ENCODE results near the gene MRAP2. TPM values are rescaled to one million over a fixed set of nuclear protein-coding genes. Genes with fewer than 3 reads are reported as not detected.
"Not testable (repeated sequence)": the region's sequence is repeated elsewhere in the genome, so short reads cannot be mapped to it uniquely, and the experiment has no call there.

The MRAP2 gene
- total RNA-seq, 3 donors from 2014 or later, result 0.16 to 9.4 (median 0.33) TPM

DNA sequence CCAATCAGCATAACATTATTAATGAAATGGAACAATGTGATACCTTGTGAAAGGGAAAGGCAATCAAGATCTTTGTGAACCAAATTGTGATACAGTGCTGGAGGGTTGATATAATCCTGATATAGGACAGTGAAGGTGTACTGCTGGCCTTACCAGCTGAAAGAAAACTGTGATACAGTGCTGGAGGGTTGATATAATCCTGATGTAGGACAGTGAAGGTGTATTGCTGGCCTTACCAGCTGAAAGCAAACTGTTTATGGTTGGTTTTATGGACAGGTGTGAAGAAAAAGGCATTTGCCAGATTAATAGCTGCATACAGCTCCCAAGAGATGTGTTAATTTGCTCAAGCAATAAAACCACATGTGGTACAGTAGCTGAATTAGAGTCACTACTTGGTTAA lies 73.9 kb downstream of the MRAP2 start:
- Histone ChIP-seq H3K9me3 (peaks cover 0 to 6% of the 10 kb centered on the region in 2 donors), H3K36me3 (no peaks in the 10 kb centered on the region), H3K4me1 (no peaks in the 10 kb centered on the region), H3K27me3 (no peaks in the 10 kb centered on the region), H3K4me3 (no peak overlapping the region), H3K27ac (no peak overlapping the region)
- no peak for DNase-seq (ENCODE audit: low spot score in 2 of 2)
- TF ChIP-seq, protein P1, sequence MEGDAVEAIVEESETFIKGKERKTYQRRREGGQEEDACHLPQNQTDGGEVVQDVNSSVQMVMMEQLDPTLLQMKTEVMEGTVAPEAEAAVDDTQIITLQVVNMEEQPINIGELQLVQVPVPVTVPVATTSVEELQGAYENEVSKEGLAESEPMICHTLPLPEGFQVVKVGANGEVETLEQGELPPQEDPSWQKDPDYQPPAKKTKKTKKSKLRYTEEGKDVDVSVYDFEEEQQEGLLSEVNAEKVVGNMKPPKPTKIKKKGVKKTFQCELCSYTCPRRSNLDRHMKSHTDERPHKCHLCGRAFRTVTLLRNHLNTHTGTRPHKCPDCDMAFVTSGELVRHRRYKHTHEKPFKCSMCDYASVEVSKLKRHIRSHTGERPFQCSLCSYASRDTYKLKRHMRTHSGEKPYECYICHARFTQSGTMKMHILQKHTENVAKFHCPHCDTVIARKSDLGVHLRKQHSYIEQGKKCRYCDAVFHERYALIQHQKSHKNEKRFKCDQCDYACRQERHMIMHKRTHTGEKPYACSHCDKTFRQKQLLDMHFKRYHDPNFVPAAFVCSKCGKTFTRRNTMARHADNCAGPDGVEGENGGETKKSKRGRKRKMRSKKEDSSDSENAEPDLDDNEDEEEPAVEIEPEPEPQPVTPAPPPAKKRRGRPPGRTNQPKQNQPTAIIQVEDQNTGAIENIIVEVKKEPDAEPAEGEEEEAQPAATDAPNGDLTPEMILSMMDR (IDR thresholded peaks at IDR 0.05), result no peak
- TF ChIP-seq POLR2AphosphoS5 (IDR thresholded peaks at IDR 0.05) (no peak), POLR2A (IDR thresholded peaks at IDR 0.05) (no peak)
- intact Hi-C loops (cut with DNase I; ENCODE audit: low total_unique reads), result no loop called here

DNA sequence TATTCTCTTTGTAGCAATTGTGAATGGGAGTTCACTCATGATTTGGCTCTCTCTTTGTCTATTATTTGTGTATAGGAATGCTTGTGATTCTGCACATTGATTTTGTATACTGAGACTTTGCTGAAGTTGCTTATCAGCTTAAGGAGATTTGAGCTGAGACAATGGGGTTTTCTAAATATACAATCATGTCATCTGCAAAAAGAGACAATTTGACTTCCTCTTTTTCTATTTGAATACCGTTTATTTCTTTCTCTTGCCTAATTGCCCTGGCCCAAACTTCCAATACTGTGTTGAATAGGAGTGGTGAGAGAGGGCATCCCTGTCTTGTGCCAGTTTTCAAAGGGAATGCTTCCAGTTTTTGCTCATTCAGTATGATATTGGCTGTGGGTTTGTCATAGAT lies 77.8 kb downstream of the MRAP2 start:
- H3K9me3 ChIP-seq; DNase-seq (ENCODE audit: low spot score in 2 of 2); intact Hi-C loops (cut with DNase I; ENCODE audit: low total_unique reads); H3K4me3 ChIP-seq; H3K4me1 ChIP-seq; H3K36me3 ChIP-seq; H3K27ac ChIP-seq; H3K27me3 ChIP-seq: not testable (repeated sequence)

DNA sequence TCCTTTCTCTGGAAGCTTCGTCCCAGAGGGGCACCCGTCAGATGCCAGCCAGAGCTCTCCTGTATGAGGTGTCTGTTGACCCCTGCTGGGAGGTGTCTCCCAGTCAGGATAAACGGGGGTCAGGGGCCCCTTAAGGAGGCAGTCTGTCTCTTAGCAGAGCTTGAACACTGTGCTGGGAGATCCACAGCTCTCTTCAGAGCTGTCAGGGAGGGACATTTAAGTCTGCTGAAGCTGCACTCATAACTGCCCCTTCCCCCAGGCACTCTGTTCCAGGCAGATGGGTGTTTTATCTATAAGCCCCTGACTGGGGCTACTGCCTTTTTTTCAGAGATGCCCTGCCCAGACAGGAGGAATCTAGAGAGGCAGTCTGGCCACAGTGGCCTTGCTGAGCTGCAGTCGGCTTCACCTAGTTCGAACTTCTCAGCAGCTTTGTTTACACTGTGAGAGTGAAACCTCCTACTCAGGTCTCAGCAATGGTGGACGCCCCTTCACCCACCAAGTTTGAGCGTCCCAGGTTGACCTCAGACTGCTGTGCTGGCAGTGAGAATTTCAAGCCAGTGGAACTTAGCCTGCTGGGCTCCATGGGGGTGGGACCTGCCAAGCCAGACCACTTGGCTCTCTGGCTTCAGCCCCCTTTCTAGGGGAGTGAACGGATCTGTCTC lies 81.5 kb downstream of the MRAP2 start:
- not testable (repeated sequence) for DNase-seq (ENCODE audit: low spot score in 2 of 2); H3K27me3 ChIP-seq; H3K4me1 ChIP-seq; H3K27ac ChIP-seq; H3K4me3 ChIP-seq; H3K36me3 ChIP-seq; H3K9me3 ChIP-seq
- intact Hi-C loops (cut with DNase I; ENCODE audit: low total_unique reads), result loop anchor here (5.0 kb wide), 1 partner anchor 1547 kb away; no protein-coding TSS in a partner anchor

DNA sequence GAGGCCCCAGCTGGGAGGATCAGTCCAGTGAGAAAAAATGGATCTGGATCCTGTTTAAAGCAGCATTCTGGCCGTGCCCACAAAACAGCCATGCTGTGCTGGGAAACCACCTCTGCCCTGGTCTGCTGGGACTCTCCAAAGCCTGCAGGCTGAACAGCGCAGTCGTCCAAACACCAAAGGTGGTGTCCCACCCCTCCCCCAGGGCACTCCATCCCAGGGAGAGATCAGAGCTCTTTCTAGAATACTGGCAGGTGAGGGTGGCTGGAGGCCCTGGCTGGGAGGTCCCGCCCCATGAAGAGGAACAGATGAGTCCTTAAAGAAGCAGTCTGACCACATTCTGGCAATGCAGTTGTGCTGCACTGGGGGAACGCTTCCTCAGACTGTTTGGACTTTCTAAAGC lies 84.6 kb downstream of the MRAP2 start:
- intact Hi-C loops (cut with DNase I; ENCODE audit: low total_unique reads), result loop anchor here (5.0 kb wide), 1 partner anchor 1544 kb away; no protein-coding TSS in a partner anchor
- TF ChIP-seq, protein P1 (IDR thresholded peaks at IDR 0.05), result no peak
- no peak for TF ChIP-seq POLR2AphosphoS5 (IDR thresholded peaks at IDR 0.05)
- TF ChIP-seq POLR2A (IDR thresholded peaks at IDR 0.05), result no peak
- no peaks in the 10 kb centered on the region for H3K9me3 ChIP-seq
- no peaks in the 10 kb centered on the region for H3K27me3 ChIP-seq
- no peak overlapping the region for H3K4me3 ChIP-seq
- H3K4me1 ChIP-seq, result no peaks in the 10 kb centered on the region
- no peak for DNase-seq (ENCODE audit: low spot score in 2 of 2)
- no peak overlapping the region for H3K27ac ChIP-seq
- H3K36me3 ChIP-seq, result no peaks in the 10 kb centered on the region

DNA sequence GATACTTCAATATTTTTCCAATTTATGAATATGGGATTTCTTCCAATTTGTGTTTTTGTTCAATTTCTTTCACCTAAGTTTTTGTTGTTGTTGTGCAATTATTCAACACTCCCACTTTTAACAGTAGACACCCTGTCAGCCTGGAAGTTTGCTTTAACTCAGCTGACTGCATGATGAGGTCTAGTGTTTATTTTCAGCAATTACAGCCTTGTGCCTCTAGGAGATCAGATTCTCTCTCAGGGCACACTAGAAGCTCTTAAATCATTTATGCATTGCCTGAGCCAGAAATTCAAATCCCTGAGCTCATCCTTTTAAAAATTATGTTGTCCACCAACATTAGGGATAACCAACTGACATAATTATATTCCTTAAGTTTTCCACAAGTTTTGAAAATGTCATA lies 85.7 kb downstream of the MRAP2 start:
- Histone ChIP-seq H3K4me1 (no peaks in the 10 kb centered on the region), H3K36me3 (no peaks in the 10 kb centered on the region), H3K4me3 (no peak overlapping the region), H3K9me3 (peaks cover 0 to 2% of the 10 kb centered on the region in 2 donors), H3K27me3 (no peaks in the 10 kb centered on the region), H3K27ac (no peak overlapping the region)
- no peak for DNase-seq (ENCODE audit: low spot score in 2 of 2)
- intact Hi-C loops (cut with DNase I; ENCODE audit: low total_unique reads), result loop anchor here (5.0 kb wide), 1 partner anchor 1543 kb away; no protein-coding TSS in a partner anchor
- TF ChIP-seq, protein P1 (IDR thresholded peaks at IDR 0.05), result no peak
- TF ChIP-seq POLR2A (IDR thresholded peaks at IDR 0.05) (no peak), POLR2AphosphoS5 (IDR thresholded peaks at IDR 0.05) (no peak)

DNA sequence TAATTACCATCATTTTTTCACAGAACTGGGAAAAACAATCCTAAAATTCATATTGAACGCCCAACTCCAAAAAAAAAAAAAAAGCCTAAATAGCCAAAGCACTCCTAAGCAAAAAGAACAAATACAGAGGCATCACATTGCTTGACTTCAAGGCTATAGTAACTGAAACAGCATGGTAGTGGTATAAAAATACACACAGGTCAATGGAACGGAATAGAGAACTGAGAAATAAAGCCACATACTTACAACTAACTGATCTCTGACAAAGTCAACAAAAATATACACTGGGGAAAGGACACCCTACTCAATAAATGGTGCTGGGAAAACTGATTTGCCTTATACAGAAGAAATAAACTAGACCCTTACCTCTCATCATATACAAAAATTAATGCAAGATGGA lies 89.6 kb downstream of the MRAP2 start:
- intact Hi-C loops (cut with DNase I; ENCODE audit: low total_unique reads), result no loop called here
- Histone ChIP-seq H3K9me3 (peaks cover 0 to 5% of the 10 kb centered on the region in 2 donors), H3K4me3 (no peak overlapping the region), H3K27ac (no peak overlapping the region), H3K36me3 (no peaks in the 10 kb centered on the region), H3K27me3 (no peaks in the 10 kb centered on the region), H3K4me1 (no peaks in the 10 kb centered on the region)
- TF ChIP-seq POLR2A (IDR thresholded peaks at IDR 0.05), result no peak
- no peak for TF ChIP-seq POLR2AphosphoS5 (IDR thresholded peaks at IDR 0.05)
- TF ChIP-seq, protein P1 (IDR thresholded peaks at IDR 0.05), result no peak
- no peak for DNase-seq (ENCODE audit: low spot score in 2 of 2)

DNA sequence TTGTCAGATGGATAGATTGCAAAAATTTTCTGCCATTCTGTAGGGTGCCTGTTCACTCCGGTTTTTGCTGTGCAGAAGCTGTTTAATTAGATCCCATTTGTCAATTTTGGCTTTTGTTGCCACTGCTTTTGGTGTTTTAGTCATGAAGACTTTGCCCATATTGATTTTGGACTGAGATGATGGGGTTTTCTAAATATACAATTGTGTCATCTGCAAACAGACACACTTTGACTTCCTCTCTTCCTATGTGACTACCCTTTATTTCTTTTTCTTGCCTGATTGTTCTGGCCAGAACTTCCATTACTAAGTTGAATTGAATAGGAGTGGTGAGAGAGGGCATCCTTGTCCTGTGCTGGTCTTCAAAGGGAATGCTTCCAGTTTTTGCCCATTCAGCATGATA lies 96.0 kb downstream of the MRAP2 start:
- intact Hi-C loops (cut with DNase I; ENCODE audit: low total_unique reads); H3K27me3 ChIP-seq; H3K27ac ChIP-seq; DNase-seq (ENCODE audit: low spot score in 2 of 2); H3K4me3 ChIP-seq; H3K36me3 ChIP-seq; H3K9me3 ChIP-seq; H3K4me1 ChIP-seq: not testable (repeated sequence)

DNA sequence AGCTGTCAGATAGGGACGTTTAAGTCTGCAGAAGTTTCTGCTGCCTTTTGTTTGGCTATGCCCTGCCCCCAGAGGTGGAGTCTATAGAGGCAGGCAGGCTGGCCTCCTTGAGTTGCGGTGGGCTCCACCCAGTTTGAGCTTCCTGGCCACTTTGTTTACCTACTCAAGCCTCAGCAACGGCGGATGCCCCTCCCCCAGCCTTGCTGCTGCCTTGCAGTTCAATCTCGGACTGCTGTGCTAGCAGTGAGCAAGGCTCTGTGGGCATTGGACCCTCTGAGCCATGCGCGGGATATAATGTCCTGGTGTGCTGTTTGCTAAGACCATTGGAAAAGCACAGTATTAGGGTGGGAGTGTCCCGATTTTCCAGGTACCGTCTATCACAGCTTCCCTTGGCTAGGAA lies 99.8 kb downstream of the MRAP2 start:
- H3K4me1 ChIP-seq; intact Hi-C loops (cut with DNase I; ENCODE audit: low total_unique reads); H3K27me3 ChIP-seq; H3K4me3 ChIP-seq; H3K36me3 ChIP-seq; H3K27ac ChIP-seq; DNase-seq (ENCODE audit: low spot score in 2 of 2); H3K9me3 ChIP-seq: not testable (repeated sequence)

All from breast epithelium (tissue), 4 donors.